ENCODE data around the gene KCTD5.

KCTD5 gene

GRCh38 chr16:2711370-2712062 is 29.2 kb downstream of the KCTD5 start:
- no peak overlapping the region for H3K27ac ChIP-seq (ENCODE audit: low read depth, low read length, severe bottlenecking)
- H3K4me3 ChIP-seq (ENCODE audit: extremely low read depth, insufficient read depth, low read length, poor library complexity, severe bottlenecking) = no peak overlapping the region
- WGBS, 2 experiments (ENCODE audit: insufficient coverage in 2 of 2) = 88 to 92% methylated on average over 14 to 22 of the region's 22 CpGs
- no peaks in the 10 kb centered on the region for H3K4me1 ChIP-seq (ENCODE audit: control insufficient read depth, insufficient read depth, low read length, poor library complexity, severe bottlenecking)
- no peaks in the 10 kb centered on the region for H3K9me3 ChIP-seq (ENCODE audit: control insufficient read depth, low read length)
- peaks cover 25% of the 10 kb centered on the region for H3K36me3 ChIP-seq (ENCODE audit: control insufficient read depth, insufficient read depth, low read length)

GRCh38 chr16:2712063-2712441 is 29.7 kb downstream of the KCTD5 start:
- Histone ChIP-seq H3K4me3 (ENCODE audit: extremely low read depth, insufficient read depth, low read length, poor library complexity, severe bottlenecking) (no peak overlapping the region), H3K9me3 (ENCODE audit: control insufficient read depth, low read length) (no peaks in the 10 kb centered on the region), H3K27ac (ENCODE audit: low read depth, low read length, severe bottlenecking) (no peak overlapping the region), H3K4me1 (ENCODE audit: control insufficient read depth, insufficient read depth, low read length, poor library complexity, severe bottlenecking) (no peaks in the 10 kb centered on the region), H3K36me3 (ENCODE audit: control insufficient read depth, insufficient read depth, low read length) (peaks cover 23% of the 10 kb centered on the region)
- WGBS, 2 experiments (ENCODE audit: insufficient coverage in 2 of 2) = 87 to 91% methylated on average over 11 to 13 of the region's 14 CpGs

- Histone ChIP-seq H3K36me3 (ENCODE audit: control insufficient read depth, insufficient read depth, low read length) (peaks cover 18% of the 10 kb centered on the region), H3K4me3 (ENCODE audit: extremely low read depth, insufficient read depth, low read length, poor library complexity, severe bottlenecking) (no peak overlapping the region), H3K9me3 (ENCODE audit: control insufficient read depth, low read length) (no peaks in the 10 kb centered on the region), H3K27ac (ENCODE audit: low read depth, low read length, severe bottlenecking) (no peak overlapping the region), H3K4me1 (ENCODE audit: control insufficient read depth, insufficient read depth, low read length, poor library complexity, severe bottlenecking) (no peaks in the 10 kb centered on the region)
- 84 to 88% methylated on average over 15 to 18 of the region's 21 CpGs for WGBS, 2 experiments (ENCODE audit: insufficient coverage in 2 of 2)
Measured at GRCh38 chr16:2712546-2712945, 30.2 kb downstream of the KCTD5 start.

DNA sequence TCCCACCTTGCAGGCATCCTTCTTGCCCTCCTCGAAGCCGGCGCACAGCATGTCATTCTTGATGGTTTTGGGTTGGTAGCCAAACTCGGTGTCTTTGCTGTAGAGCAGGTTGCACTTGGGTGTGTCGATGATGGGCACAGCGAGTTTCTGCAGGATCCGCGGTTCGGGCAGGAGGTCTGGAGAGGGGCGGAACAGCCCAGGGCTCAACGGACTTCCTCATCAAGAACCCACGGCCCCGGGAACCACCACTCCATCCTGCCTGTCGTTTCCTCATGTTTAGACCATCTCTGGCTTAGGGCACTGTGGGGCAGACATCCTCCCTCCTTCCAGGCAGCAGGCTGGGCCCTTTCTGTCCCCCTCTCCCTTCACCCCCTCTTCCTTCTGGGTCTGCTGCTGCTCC is 31.2 kb downstream of the KCTD5 start:
- Histone ChIP-seq H3K9me3 (ENCODE audit: control insufficient read depth, low read length) (no peaks in the 10 kb centered on the region), H3K4me1 (ENCODE audit: control insufficient read depth, insufficient read depth, low read length, poor library complexity, severe bottlenecking) (no peaks in the 10 kb centered on the region), H3K4me3 (ENCODE audit: extremely low read depth, insufficient read depth, low read length, poor library complexity, severe bottlenecking) (no peak overlapping the region), H3K27ac (ENCODE audit: low read depth, low read length, severe bottlenecking) (no peak overlapping the region), H3K36me3 (ENCODE audit: control insufficient read depth, insufficient read depth, low read length) (peaks cover 9% of the 10 kb centered on the region)
- WGBS, 2 experiments (ENCODE audit: insufficient coverage in 2 of 2) = 87 to 90% methylated on average over 12 to 14 of the region's 14 CpGs

- Histone ChIP-seq H3K4me3 (ENCODE audit: extremely low read depth, insufficient read depth, low read length, poor library complexity, severe bottlenecking) (no peak overlapping the region), H3K36me3 (ENCODE audit: control insufficient read depth, insufficient read depth, low read length) (peaks cover 4% of the 10 kb centered on the region), H3K4me1 (ENCODE audit: control insufficient read depth, insufficient read depth, low read length, poor library complexity, severe bottlenecking) (no peaks in the 10 kb centered on the region), H3K27ac (ENCODE audit: low read depth, low read length, severe bottlenecking) (no peak overlapping the region), H3K9me3 (ENCODE audit: control insufficient read depth, low read length) (no peaks in the 10 kb centered on the region)
- 89 to 92% methylated on average over 23 to 26 of the region's 28 CpGs for WGBS, 2 experiments (ENCODE audit: insufficient coverage in 2 of 2)
Measured at GRCh38 chr16:2713985-2714774, 31.9 kb downstream of the KCTD5 start.

DNA sequence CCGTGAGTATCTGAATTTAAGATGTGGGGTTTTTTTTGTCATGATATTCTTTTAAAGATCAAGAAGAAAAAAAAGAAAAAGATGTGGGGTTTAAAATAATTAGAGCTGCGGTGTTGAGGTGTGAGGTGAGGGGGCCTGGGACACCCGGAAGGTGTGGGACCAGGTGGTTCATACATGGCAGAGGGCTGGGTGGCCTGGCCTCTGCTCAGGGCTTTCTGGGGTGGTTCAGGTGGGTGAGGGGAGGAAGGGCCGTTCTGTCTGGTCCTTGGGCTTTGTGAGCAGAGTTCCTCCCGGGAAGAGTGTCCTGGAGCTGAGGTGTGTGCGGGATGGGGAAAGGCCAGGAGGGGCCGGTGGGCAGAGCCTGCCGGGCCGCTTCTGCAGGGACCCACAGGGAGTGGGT is 32.7 kb downstream of the KCTD5 start:
- Histone ChIP-seq H3K4me1 (ENCODE audit: control insufficient read depth, insufficient read depth, low read length, poor library complexity, severe bottlenecking) (peaks cover 3% of the 10 kb centered on the region), H3K27ac (ENCODE audit: low read depth, low read length, severe bottlenecking) (no peak overlapping the region), H3K4me3 (ENCODE audit: extremely low read depth, insufficient read depth, low read length, poor library complexity, severe bottlenecking) (no peak overlapping the region), H3K9me3 (ENCODE audit: control insufficient read depth, low read length) (no peaks in the 10 kb centered on the region), H3K36me3 (ENCODE audit: control insufficient read depth, insufficient read depth, low read length) (no peaks in the 10 kb centered on the region)
- 47 to 76% methylated on average over 4 to 9 of the region's 9 CpGs for WGBS, 2 experiments (ENCODE audit: insufficient coverage in 2 of 2)

- WGBS, 2 experiments (ENCODE audit: insufficient coverage in 2 of 2) = 13 to 17% methylated on average over 31 to 33 of the region's 33 CpGs
- H3K27ac ChIP-seq (ENCODE audit: low read depth, low read length, severe bottlenecking) = no peak overlapping the region
- no peak overlapping the region for H3K4me3 ChIP-seq (ENCODE audit: extremely low read depth, insufficient read depth, low read length, poor library complexity, severe bottlenecking)
- H3K4me1 ChIP-seq (ENCODE audit: control insufficient read depth, insufficient read depth, low read length, poor library complexity, severe bottlenecking) = peaks cover 3% of the 10 kb centered on the region
- H3K36me3 ChIP-seq (ENCODE audit: control insufficient read depth, insufficient read depth, low read length) = no peaks in the 10 kb centered on the region
- no peaks in the 10 kb centered on the region for H3K9me3 ChIP-seq (ENCODE audit: control insufficient read depth, low read length)
Measured at GRCh38 chr16:2715519-2715918, 33.2 kb downstream of the KCTD5 start.

DNA sequence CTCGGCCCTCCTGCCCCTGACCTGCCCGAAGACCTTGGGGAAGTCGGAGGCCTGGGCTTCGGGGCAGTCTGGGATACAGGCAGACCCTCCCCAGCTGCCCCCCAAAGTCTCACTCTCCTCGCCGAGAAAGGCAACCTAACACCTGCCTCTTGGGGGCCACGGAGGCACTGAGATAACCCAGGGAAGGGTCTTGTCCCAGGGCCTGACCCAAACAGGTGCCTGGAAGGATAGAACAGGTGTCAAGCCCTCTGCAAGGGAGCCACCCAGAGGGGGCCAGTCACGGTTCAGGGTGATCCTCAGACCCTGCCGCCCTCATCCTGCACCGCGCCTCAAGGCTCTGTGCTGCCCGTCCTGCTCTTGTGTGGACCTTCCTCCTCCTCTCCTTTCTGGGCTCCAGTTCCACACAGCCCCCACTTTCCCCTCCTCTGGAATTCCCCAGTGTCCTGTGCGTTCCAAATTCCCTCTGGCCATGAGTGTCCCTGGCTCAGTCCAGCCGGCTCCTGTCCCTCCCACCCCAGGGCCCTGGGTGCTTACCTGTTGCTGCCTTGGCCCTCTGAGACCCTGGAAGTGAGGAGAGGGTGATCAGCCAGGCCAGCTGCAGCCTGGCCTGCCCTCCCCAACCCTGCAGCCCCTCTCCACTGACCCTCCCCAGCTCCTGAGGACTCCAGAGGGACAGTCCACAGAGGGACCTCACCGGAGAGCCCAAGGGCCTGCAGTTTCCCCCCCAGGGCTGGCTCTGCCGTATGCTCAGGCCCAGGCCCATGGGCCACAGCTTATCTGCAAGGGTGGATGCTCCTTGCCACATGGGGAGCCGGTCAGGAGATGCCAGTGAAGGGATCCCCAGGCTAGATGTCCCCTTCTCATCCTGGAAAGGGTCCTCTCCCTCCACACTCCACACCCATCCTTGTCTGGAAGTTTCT is 33.9 kb downstream of the KCTD5 start:
- WGBS, 2 experiments (ENCODE audit: insufficient coverage in 2 of 2) = 81 to 82% methylated on average over 12 to 15 of the region's 17 CpGs
- Histone ChIP-seq H3K9me3 (ENCODE audit: control insufficient read depth, low read length) (no peaks in the 10 kb centered on the region), H3K36me3 (ENCODE audit: control insufficient read depth, insufficient read depth, low read length) (no peaks in the 10 kb centered on the region), H3K4me3 (ENCODE audit: extremely low read depth, insufficient read depth, low read length, poor library complexity, severe bottlenecking) (no peak overlapping the region), H3K27ac (ENCODE audit: low read depth, low read length, severe bottlenecking) (no peak overlapping the region), H3K4me1 (ENCODE audit: control insufficient read depth, insufficient read depth, low read length, poor library complexity, severe bottlenecking) (peaks cover 3% of the 10 kb centered on the region)

- 86 to 91% methylated on average over 3 to 6 of the region's 10 CpGs for WGBS, 2 experiments (ENCODE audit: insufficient coverage in 2 of 2)
- peaks cover 3% of the 10 kb centered on the region for H3K4me1 ChIP-seq (ENCODE audit: control insufficient read depth, insufficient read depth, low read length, poor library complexity, severe bottlenecking)
- no peak overlapping the region for H3K4me3 ChIP-seq (ENCODE audit: extremely low read depth, insufficient read depth, low read length, poor library complexity, severe bottlenecking)
- H3K9me3 ChIP-seq (ENCODE audit: control insufficient read depth, low read length) = no peaks in the 10 kb centered on the region
- no peak overlapping the region for H3K27ac ChIP-seq (ENCODE audit: low read depth, low read length, severe bottlenecking)
- no peaks in the 10 kb centered on the region for H3K36me3 ChIP-seq (ENCODE audit: control insufficient read depth, insufficient read depth, low read length)
Measured at GRCh38 chr16:2716948-2717347, 34.6 kb downstream of the KCTD5 start.

DNA sequence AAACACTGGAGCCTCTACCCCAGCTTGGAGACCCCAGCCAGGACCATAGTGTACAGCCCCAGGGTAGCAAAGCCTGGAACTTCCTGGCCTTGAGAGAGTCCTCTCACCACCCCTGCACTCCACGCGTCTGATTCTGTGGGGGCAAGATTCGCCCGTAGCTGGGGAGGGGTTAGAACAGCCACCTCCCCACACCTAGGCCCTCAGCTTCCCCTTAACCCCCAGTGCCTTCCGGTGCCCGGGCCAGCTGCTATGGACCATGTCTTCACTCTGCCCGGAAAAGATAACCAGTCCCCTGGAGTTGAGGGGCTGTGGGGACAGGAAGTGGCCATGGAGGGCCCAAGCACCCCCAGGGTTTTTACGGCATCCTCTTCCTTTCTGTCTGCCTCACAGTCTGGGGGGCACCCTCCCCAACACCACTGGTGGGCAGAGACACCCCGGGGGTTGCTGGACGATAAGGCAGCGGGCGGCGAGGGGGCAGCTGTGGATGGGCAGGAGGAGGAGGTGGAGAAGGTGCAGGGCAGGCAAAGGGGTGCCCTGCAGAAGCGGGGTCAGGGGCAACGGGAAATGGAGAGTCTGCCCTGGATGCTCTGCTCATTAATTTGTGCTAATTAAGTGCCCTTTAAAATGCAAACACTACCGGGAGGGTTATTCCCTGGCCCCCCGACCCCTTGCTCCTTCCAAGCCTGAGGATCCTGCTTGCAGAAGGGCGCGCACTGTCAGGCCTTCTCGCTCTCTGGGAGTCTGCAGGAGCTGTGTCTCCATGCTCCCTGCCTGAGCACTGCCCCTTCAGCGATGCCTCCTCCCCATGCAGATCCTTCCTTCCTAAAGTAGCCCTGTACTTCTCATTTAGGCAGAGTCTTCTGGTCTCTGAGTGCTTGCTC is 35.3 kb downstream of the KCTD5 start:
- H3K4me1 ChIP-seq (ENCODE audit: control insufficient read depth, insufficient read depth, low read length, poor library complexity, severe bottlenecking) = peaks cover 3% of the 10 kb centered on the region
- no peak overlapping the region for H3K4me3 ChIP-seq (ENCODE audit: extremely low read depth, insufficient read depth, low read length, poor library complexity, severe bottlenecking)
- H3K9me3 ChIP-seq (ENCODE audit: control insufficient read depth, low read length) = no peaks in the 10 kb centered on the region
- 81 to 96% methylated on average over 9 to 16 of the region's 21 CpGs for whole genome bisulfite sequencing, 2 experiments (ENCODE audit: insufficient coverage in 2 of 2)
- no peaks in the 10 kb centered on the region for H3K36me3 ChIP-seq (ENCODE audit: control insufficient read depth, insufficient read depth, low read length)
- no peak overlapping the region for H3K27ac ChIP-seq (ENCODE audit: low read depth, low read length, severe bottlenecking)
